K562 (cell line): ENCODE measurements around the gene PRMT7. TPM values are rescaled to one million over a fixed set of nuclear protein-coding genes. Genes with fewer than 3 reads are reported as not detected.

Experiments used
- ATAC-seq: fragments of 200-7000 bp; cut with Tn5 transposase; 3 replicates; pipeline ENCODE4 v1.9.1; 2020; ENCODE audit warnings: moderate library complexity
- BruUV-seq: library from RNA; stranded (reverse); fragments of 400-500 nt; replicated peaks from 2 replicates; lab custom pipeline; 2021; lab: Mats Ljungman, UMichigan
- CTCF ChIA-PET: fragments of 300-600 bp; formaldehyde crosslinking; extraction: SDS; loops from one replicate; lab custom pipeline; 2021; ENCODE audit warnings: low intra/inter-chr PET ratio; lab: Yijun Ruan, JAX
- POLR2A ChIA-PET: fragments of 300-600, 350-650 bp; sonication (Branson Sonifier 250); formaldehyde crosslinking; extraction: SDS; loops from one replicate; lab custom pipeline; 2021; ENCODE audit warnings: antibody characterized with exemption, inconsistent platforms; lab: Yijun Ruan, JAX
- DNase-seq, 4 experiments: peaks; one replicate each; pipeline versions ENCODE4 v3.0.0 to v3.0.0-alpha.2; 2011 to 2018; ENCODE audit warnings: low spot score in 3 of 4, mixed read lengths in 3 of 4; ENCODE audit errors: extremely low read depth in 1 of 4
- FAIRE-seq: peaks from 2 replicates; lab custom pipeline; 2011; peaks lifted over from hg19 to GRCh38; lab: Jason Lieb, UNC
- H2AFZ ChIP-seq: 2 replicates; pipeline ENCODE4 v1.6.0; 2011; ENCODE audit warnings: low read depth, low read length, control low read depth, inconsistent platforms
- H3K27ac ChIP-seq: fragments of 200-600 bp; 3 replicates; pipeline ENCODE4 v1.8.0; 2011; ENCODE audit warnings: low read depth, mild to moderate bottlenecking, control low read depth, inconsistent platforms, low read length, moderate library complexity, mixed read lengths; ENCODE audit errors: extremely low read depth
- H3K27me3 ChIP-seq, 2 experiments: fragments of 300-600 bp in 1 of 2; 2 replicates in 1 of 2; 3 replicates in 1 of 2; pipeline versions ENCODE4 v1.6.0 to v1.8.0; 2011; ENCODE audit warnings: inconsistent platforms in 2 of 2, low read length in 2 of 2, mild to moderate bottlenecking in 1 of 2, mixed read lengths in 1 of 2, moderate library complexity in 1 of 2; ENCODE audit not compliant: control insufficient read depth in 2 of 2, insufficient read depth in 2 of 2
- H3K36me3 ChIP-seq: fragments of 300-600 bp; 3 replicates; pipeline ENCODE4 v1.8.0; 2011; ENCODE audit warnings: mild to moderate bottlenecking, low read length, inconsistent platforms; ENCODE audit not compliant: control insufficient read depth, insufficient read depth
- H3K4me1 ChIP-seq, 2 experiments: fragments of 200-600 bp in 1 of 2; replicated peaks in 1 of 2; 2 replicates in 1 of 2; 3 replicates in 1 of 2; pipeline versions ENCODE4 v1.5.1 to v1.8.0; 2011; ENCODE audit warnings: inconsistent platforms in 2 of 2, low read length in 2 of 2, mild to moderate bottlenecking in 1 of 2, mixed read lengths in 1 of 2, moderate library complexity in 1 of 2; ENCODE audit not compliant: control insufficient read depth in 2 of 2, insufficient read depth in 2 of 2
- H3K4me2 ChIP-seq: 2 replicates; pipeline ENCODE4 v1.6.1; 2011; ENCODE audit warnings: low read length, control low read depth, inconsistent platforms, mixed read lengths; ENCODE audit not compliant: insufficient read depth
- H3K4me3 ChIP-seq: fragments of 200-600 bp; sonication (generic), shearing (Covaris generic); 2 replicates; pipeline ENCODE4 v1.5.1; 2016; ENCODE audit warnings: control low read depth, inconsistent platforms
- H3K79me2 ChIP-seq: fragments of 200-600 bp; 3 replicates; pipeline ENCODE4 v1.8.0; 2011; ENCODE audit warnings: low read length, inconsistent platforms; ENCODE audit not compliant: control insufficient read depth, insufficient read depth
- H3K9ac ChIP-seq, 2 experiments: 2 replicates each; pipeline versions ENCODE4 v1.6.0 to v1.6.1; 2011; ENCODE audit warnings: low read depth in 2 of 2, low read length in 2 of 2, control low read depth in 1 of 2, inconsistent platforms in 1 of 2, mild to moderate bottlenecking in 1 of 2, mixed read lengths in 1 of 2; ENCODE audit not compliant: insufficient read depth in 1 of 2
- H3K9me1 ChIP-seq: one replicate; pipeline ENCODE4 v1.6.0; 2011; ENCODE audit warnings: inconsistent platforms, mild to moderate bottlenecking, low read length, moderate library complexity; ENCODE audit not compliant: control insufficient read depth, insufficient read depth
- H3K9me3 ChIP-seq: replicated peaks from 2 replicates; pipeline ENCODE4 v1.5.1; 2011; ENCODE audit warnings: low read depth, low read length, inconsistent platforms; ENCODE audit not compliant: control insufficient read depth, insufficient read depth
- H4K20me1 ChIP-seq: replicated peaks from 2 replicates; pipeline ENCODE4 v1.6.1; 2011; ENCODE audit warnings: low read length, inconsistent platforms, mixed read lengths; ENCODE audit not compliant: control insufficient read depth, insufficient read depth
- RBM22 ChIP-seq: fragments of 200-400 bp; formaldehyde crosslinking; IDR thresholded peaks from 2 replicates; pipeline ENCODE4 v1.6.1; 2018; ENCODE audit warnings: low read length, low read depth; ENCODE audit not compliant: poor library complexity, severe bottlenecking
- RFX5 ChIP-seq: IDR thresholded peaks from 2 replicates; pipeline ENCODE4 v1.6.1; 2011; ENCODE audit warnings: low read depth, mild to moderate bottlenecking, improper control_type of control experiment, low read length
- TBL1XR1 ChIP-seq, 2 experiments: IDR thresholded peaks; 2 replicates each; pipeline ENCODE4 v1.6.1; 2012; ENCODE audit warnings: improper control_type of control experiment in 2 of 2, low read length in 2 of 2, mild to moderate bottlenecking in 1 of 2
- ZNF280B ChIP-seq: fragments of 250-450 bp; sonication (Bioruptor Pico); IDR thresholded peaks from 2 replicates; pipeline ENCODE4 v1.5.1; 2021; ENCODE audit warnings: mild to moderate bottlenecking
- WGBS: fragments of 100-300 bp; shearing (Covaris generic); methylation state at CpG from one replicate; pipeline ENCODE4 v1.1.6; 2016; ENCODE audit warnings: low coverage, mixed read lengths; ENCODE audit not compliant: insufficient coverage; ENCODE audit errors: missing lambda C conversion rate; 5-methylcytosine and 5-hydroxymethylcytosine counted together
- in situ Hi-C: fragments of 300-500 bp; cut with MboI; formaldehyde crosslinking; loops from 4 replicates; pipeline ENCODE4 v1.15.0; 2018; ENCODE audit warnings: inconsistent platforms, mixed read lengths
- intact Hi-C: fragments of 100-400 bp; cut with micrococcal nuclease; formaldehyde crosslinking; loops from 2 replicates; pipeline ENCODE4 v1.14.2; 2022
- polyA plus RNA-seq, 8 experiments: library from polyadenylated mRNA; depleted of rRNA in 4 of 8; stranded (reverse) in 5 of 8; unstranded in 3 of 8; fragments of >200 nt; fragmentation: Nextera tagmentation in 2 of 8; fragmentation: Illumina TruSeq in 1 of 8; extraction: Ambion mirVana in 2 of 8; extraction: Trizol in 1 of 8; gene quantifications; 2 replicates each; pipeline versions ENCODE4 v1.2.1 to v1.2.3, GENCODE V29; 2011 to 2014; ENCODE audit warnings: inconsistent platforms in 1 of 8, missing spikeins in 1 of 8
- total RNA-seq, 7 experiments: library from RNA; depleted of rRNA in 6 of 7; stranded (reverse); fragments of >200 nt in 6 of 7; fragmentation: Illumina TruSeq in 2 of 7; extraction: Trizol in 2 of 7; gene quantifications; 2 replicates each; pipeline versions ENCODE4 v1.2.1 to v1.2.3, GENCODE V29; 2011 to 2021; ENCODE audit warnings: low replicate concordance in 1 of 7
- TF ChIP-seq, protein P1 (sequence below), 3 experiments: fragments of 200-800 bp in 1 of 3; sonication (Bioruptor generic) in 1 of 3; sonication (generic) in 1 of 3; formaldehyde crosslinking in 1 of 3; IDR thresholded peaks; 2 replicates each; pipeline versions ENCODE4 v1.6.1 to v1.8.0; 2016 to 2022; ENCODE audit warnings: mild to moderate bottlenecking in 2 of 3, missing compliant biosample characterization in 2 of 3, missing genetic modification characterization in 2 of 3, missing genetic modification reagents in 1 of 3

PRMT7 gene
- total and polyA plus RNA-seq, 9 of the 15 experiments (the other 6 are each of a cell fraction or from before 2014, with no cell fraction given), result 6.4 to 88.8 (median 73.1) TPM

DNA sequence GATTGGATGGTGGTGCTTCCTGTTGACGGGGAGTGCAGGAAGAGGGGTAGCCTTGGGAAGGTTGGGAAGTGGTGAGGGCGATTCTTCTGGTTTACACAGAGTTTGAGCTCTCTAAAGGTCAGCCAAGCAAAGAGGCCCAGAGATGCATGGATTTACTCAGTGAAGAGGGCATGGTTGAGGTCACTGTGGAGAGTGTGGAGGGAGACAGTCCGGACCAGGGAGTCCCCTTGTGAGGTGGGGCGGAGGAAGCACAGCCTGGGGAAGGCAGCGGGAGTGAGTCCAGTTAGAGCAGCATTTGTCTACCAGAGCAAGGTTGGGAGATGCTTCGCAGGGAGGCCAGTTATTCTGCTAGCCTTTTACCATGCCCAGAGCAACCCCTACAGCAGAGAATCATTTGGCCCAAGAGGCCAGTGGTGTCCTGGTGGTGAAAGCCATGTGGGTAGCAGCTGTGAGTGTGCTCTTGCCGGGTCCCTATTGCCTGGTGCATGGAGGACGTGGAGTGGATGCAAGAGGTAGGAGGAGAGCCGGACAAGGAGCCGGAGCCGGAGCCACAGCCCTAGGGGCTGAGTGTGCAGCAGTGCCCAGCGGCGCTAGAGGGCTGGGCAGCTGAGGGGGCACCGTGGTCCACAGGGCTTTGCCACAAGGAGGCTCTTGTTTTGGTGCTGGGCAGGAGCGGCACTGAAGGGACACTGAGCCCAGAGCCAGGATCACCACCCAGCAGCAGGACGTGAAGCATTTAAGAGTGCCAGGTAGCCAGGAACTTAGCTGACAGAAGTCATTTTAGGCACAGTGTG lies 27.7 kb downstream of the PRMT7 start (continued):
- TF ChIP-seq RFX5 (no peak), ZNF280B (no peak), RBM22 (no peak)
- TF ChIP-seq, protein P1, sequence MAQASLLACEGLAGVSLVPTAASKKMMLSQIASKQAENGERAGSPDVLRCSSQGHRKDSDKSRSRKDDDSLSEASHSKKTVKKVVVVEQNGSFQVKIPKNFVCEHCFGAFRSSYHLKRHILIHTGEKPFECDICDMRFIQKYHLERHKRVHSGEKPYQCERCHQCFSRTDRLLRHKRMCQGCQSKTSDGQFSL (CRISPR knock-in tag; IDR thresholded peaks at IDR 0.05), result no peak
- TF ChIP-seq, protein P1 (tag; IDR thresholded peaks at IDR 0.05), result no peak
- TF ChIP-seq, all 486 proteins: peak for 0

- WGBS, result over 99% methylated on average over 13 of the region's 13 CpGs
- H3K27me3 ChIP-seq, result no peaks in the 10 kb centered on the region
- intact Hi-C loops, result no loop called here
- no peak overlapping the region for H3K4me3 ChIP-seq
- CTCF ChIA-PET, result no interaction called here
- POLR2A ChIA-PET, result interaction anchor here (0.6 to 1.4 kb wide), 3 partner anchors 10 to 164 kb away, joined by 3 to 4 read pairs (median 4); no protein-coding TSS in a partner anchor
- H3K4me2 ChIP-seq, result no peak overlapping the region
- no peak overlapping the region for H3K27ac ChIP-seq
- no peak for ATAC-seq
- peaks cover 3 to 4% of the 10 kb centered on the region in 2 experiments; a peak in 3 of 5 replicates for H3K4me1 ChIP-seq
- no peak overlapping the region for H3K9ac ChIP-seq
- no peak for TF ChIP-seq TBL1XR1 (IDR thresholded peaks at IDR 0.05; ENCODE audit: low read length in 2 of 2)
- TF ChIP-seq, all 486 proteins: peak for 0
- H3K9me1 ChIP-seq, result no peaks in the 10 kb centered on the region
- peaks cover 86% of the 10 kb centered on the region for H3K36me3 ChIP-seq
- in situ Hi-C loops, result no loop called here
- H3K9me3 ChIP-seq, result no peaks in the 10 kb centered on the region
- no TSS peak for BruUV-seq
- no peaks in the 10 kb centered on the region; the same call in 1 of the 2 replicates for H4K20me1 ChIP-seq
- DNase-seq, result no peak
- FAIRE-seq, result no peak
- no peaks in the 10 kb centered on the region for H3K79me2 ChIP-seq
- no peak overlapping the region for H2AFZ ChIP-seq
These were observed 28.4 kb downstream of the PRMT7 start for GRCh38 chr16:68339214-68339613.
